Measurements from ENCODE around the gene SLC5A10. TPM values are rescaled to one million over a fixed set of nuclear protein-coding genes. Genes with fewer than 3 reads are reported as not detected.
"Not testable (repeated sequence)": the region's sequence is repeated elsewhere in the genome, so short reads cannot be mapped to it uniquely, and the experiment has no call there.

Gene SLC5A10
- total RNA-seq, 4 donors from 2014 or later = 0.31 to 1.5 (median 0.94) TPM

- Histone ChIP-seq H3K27me3 (peaks cover 1% of the 10 kb centered on the region), H3K4me1 (peaks cover 14% of the 10 kb centered on the region), H3K4me3 (no peak overlapping the region), H3K27ac (no peak overlapping the region), H3K36me3 (no peaks in the 10 kb centered on the region), H3K9me3 (no peaks in the 10 kb centered on the region)
- TF ChIP-seq EP300 (IDR thresholded peaks at IDR 0.05) = no peak
- TF ChIP-seq POLR2A (IDR thresholded peaks at IDR 0.05) = no peak
- no peak for TF ChIP-seq CTCF (IDR thresholded peaks at IDR 0.05)
- TF ChIP-seq POLR2AphosphoS5 (IDR thresholded peaks at IDR 0.05) = no peak
- WGBS = 95% methylated on average over 14 of the region's 14 CpGs
- DNase-seq (ENCODE audit: low spot score in 2 of 2) = no peak
Observed at GRCh38 chr17:18953231-18953728, 1.3 kb downstream of the SLC5A10 start.

- Histone ChIP-seq H3K27me3 (no peaks in the 10 kb centered on the region), H3K27ac (no peak overlapping the region), H3K4me3 (no peak overlapping the region), H3K36me3 (no peaks in the 10 kb centered on the region), H3K9me3 (no peaks in the 10 kb centered on the region), H3K4me1 (peaks cover 13% of the 10 kb centered on the region)
- no peak for DNase-seq (ENCODE audit: low spot score in 2 of 2)
- TF ChIP-seq CTCF (IDR thresholded peaks at IDR 0.05) = no peak
- 89% methylated on average over 3 of the region's 3 CpGs for WGBS
Observed at GRCh38 chr17:18954321-18954720, 2.4 kb downstream of the SLC5A10 start.

- Histone ChIP-seq H3K9me3 (no peaks in the 10 kb centered on the region), H3K27ac (no peak overlapping the region), H3K36me3 (no peaks in the 10 kb centered on the region), H3K4me1 (peaks cover 6% of the 10 kb centered on the region), H3K27me3 (no peaks in the 10 kb centered on the region), H3K4me3 (no peak overlapping the region)
- TF ChIP-seq POLR2A (IDR thresholded peaks at IDR 0.05) = no peak
- no peak for TF ChIP-seq EP300 (IDR thresholded peaks at IDR 0.05)
- no peak for TF ChIP-seq CTCF (IDR thresholded peaks at IDR 0.05)
- TF ChIP-seq POLR2AphosphoS5 (IDR thresholded peaks at IDR 0.05) = no peak
- 94% methylated on average over 6 of the region's 6 CpGs for WGBS
- DNase-seq (ENCODE audit: low spot score in 2 of 2) = no peak
Observed at GRCh38 chr17:18955009-18955408, 3.0 kb downstream of the SLC5A10 start.

- not testable (repeated sequence) for H3K27ac ChIP-seq
- 97% methylated on average over 6 of the region's 6 CpGs for WGBS
Observed at GRCh38 chr17:18956021-18956420, 4.1 kb downstream of the SLC5A10 start.

GRCh38 chr17:18956581-18956980, 4.6 kb downstream of the SLC5A10 start:
- Histone ChIP-seq H3K27ac (no peak overlapping the region), H3K4me1 (no peaks in the 10 kb centered on the region), H3K4me3 (no peak overlapping the region), H3K9me3 (no peaks in the 10 kb centered on the region), H3K36me3 (no peaks in the 10 kb centered on the region), H3K27me3 (no peaks in the 10 kb centered on the region)
- no peak for TF ChIP-seq POLR2AphosphoS5 (IDR thresholded peaks at IDR 0.05)
- TF ChIP-seq EP300 (IDR thresholded peaks at IDR 0.05) = no peak
- TF ChIP-seq CTCF (IDR thresholded peaks at IDR 0.05) = no peak
- no peak for TF ChIP-seq POLR2A (IDR thresholded peaks at IDR 0.05)
- DNase-seq (ENCODE audit: low spot score in 2 of 2) = no peak
- 91% methylated on average over 3 of the region's 3 CpGs for WGBS

More at GRCh38 chr17:18956021-18956420, 4.1 kb downstream of the SLC5A10 start:
- H3K9me3 ChIP-seq; H3K36me3 ChIP-seq; H3K4me1 ChIP-seq; DNase-seq (ENCODE audit: low spot score in 2 of 2); H3K4me3 ChIP-seq; H3K27me3 ChIP-seq: not testable (repeated sequence)

- Histone ChIP-seq H3K27ac (no peak overlapping the region), H3K4me1 (no peaks in the 10 kb centered on the region), H3K36me3 (no peaks in the 10 kb centered on the region), H3K27me3 (no peaks in the 10 kb centered on the region), H3K9me3 (no peaks in the 10 kb centered on the region), H3K4me3 (no peak overlapping the region)
- 84% methylated on average over 4 of the region's 4 CpGs for WGBS
- no peak for DNase-seq (ENCODE audit: low spot score in 2 of 2)
- no peak for TF ChIP-seq EP300 (IDR thresholded peaks at IDR 0.05)
- no peak for TF ChIP-seq POLR2A (IDR thresholded peaks at IDR 0.05)
- TF ChIP-seq CTCF (IDR thresholded peaks at IDR 0.05) = no peak
- no peak for TF ChIP-seq POLR2AphosphoS5 (IDR thresholded peaks at IDR 0.05)
Observed at GRCh38 chr17:18957831-18958230, 5.9 kb downstream of the SLC5A10 start.
